AG10803 (cell line): ENCODE results near the gene LOXL1.

Experiments
- DNase-seq: peaks from one replicate; pipeline ENCODE4 v3.0.0; 2010; ENCODE audit warnings: low read depth
- H3K4me3 ChIP-seq: 2 replicates; pipeline ENCODE4 v1.5.1; 2011; ENCODE audit warnings: mild to moderate bottlenecking, low read length, control low read depth
- TF ChIP-seq, protein P1 (sequence below): conservative IDR thresholded peaks from 2 replicates; pipeline ENCODE4 v1.5.1; 2011; ENCODE audit warnings: mild to moderate bottlenecking, low read length, control low read depth, inconsistent platforms

The LOXL1 gene

DNA sequence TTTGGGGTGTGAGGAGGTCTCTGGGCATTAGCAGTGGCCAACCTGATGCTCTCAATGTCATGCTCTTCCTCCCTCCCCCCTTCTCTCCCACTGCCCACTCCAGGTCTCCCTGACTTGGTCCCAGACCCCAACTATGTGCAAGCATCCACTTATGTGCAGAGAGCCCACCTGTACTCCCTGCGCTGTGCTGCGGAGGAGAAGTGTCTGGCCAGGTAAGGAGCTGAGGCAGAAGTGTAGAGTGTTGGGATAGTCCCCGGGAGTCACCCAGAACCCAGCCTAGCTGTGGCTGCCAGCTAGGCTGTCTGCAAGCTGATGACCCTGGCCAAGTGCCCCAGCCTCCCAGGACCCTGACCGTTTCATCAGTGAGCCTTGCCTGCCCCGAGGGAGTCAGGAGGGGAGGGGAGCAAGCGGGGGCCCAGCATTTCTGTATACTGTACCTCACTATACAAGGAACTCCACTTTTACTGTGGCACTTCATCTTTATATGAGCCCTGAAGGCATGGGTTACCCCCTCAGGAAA lies 16.5 kb downstream of the LOXL1 start:
- no peak for DNase-seq
- TF ChIP-seq, protein P1, sequence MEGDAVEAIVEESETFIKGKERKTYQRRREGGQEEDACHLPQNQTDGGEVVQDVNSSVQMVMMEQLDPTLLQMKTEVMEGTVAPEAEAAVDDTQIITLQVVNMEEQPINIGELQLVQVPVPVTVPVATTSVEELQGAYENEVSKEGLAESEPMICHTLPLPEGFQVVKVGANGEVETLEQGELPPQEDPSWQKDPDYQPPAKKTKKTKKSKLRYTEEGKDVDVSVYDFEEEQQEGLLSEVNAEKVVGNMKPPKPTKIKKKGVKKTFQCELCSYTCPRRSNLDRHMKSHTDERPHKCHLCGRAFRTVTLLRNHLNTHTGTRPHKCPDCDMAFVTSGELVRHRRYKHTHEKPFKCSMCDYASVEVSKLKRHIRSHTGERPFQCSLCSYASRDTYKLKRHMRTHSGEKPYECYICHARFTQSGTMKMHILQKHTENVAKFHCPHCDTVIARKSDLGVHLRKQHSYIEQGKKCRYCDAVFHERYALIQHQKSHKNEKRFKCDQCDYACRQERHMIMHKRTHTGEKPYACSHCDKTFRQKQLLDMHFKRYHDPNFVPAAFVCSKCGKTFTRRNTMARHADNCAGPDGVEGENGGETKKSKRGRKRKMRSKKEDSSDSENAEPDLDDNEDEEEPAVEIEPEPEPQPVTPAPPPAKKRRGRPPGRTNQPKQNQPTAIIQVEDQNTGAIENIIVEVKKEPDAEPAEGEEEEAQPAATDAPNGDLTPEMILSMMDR = no peak
- no peak overlapping the region for H3K4me3 ChIP-seq

- no peak overlapping the region for H3K4me3 ChIP-seq
- TF ChIP-seq, protein P1 = no peak
- peak; percentile 54 for DNase-seq
These were observed 18.2 kb downstream of the LOXL1 start for GRCh38 chr15:73944161-73945129.

GRCh38 chr15:73945130-73945508 lies 18.9 kb downstream of the LOXL1 start:
- TF ChIP-seq, protein P1 = no peak
- no peak for DNase-seq
- no peak overlapping the region for H3K4me3 ChIP-seq

- H3K4me3 ChIP-seq = no peak overlapping the region
- no peak for DNase-seq
- TF ChIP-seq, protein P1 = no peak
These were observed 19.9 kb downstream of the LOXL1 start for GRCh38 chr15:73946046-73946721.

- DNase-seq = no peak
- H3K4me3 ChIP-seq = no peak overlapping the region
- TF ChIP-seq, protein P1 = no peak
These were observed 20.6 kb downstream of the LOXL1 start for GRCh38 chr15:73946795-73947370.

- TF ChIP-seq, protein P1 = no peak
- H3K4me3 ChIP-seq = no peak overlapping the region
- no peak for DNase-seq
These were observed 21.4 kb downstream of the LOXL1 start for GRCh38 chr15:73947651-73948050.
